OCI-LY3 (cell line): ENCODE results near the gene HYCC1.

Source experiments
- H2AFZ ChIP-seq: fragments of 200-600, 300-600 bp; shearing (Covaris generic); 2 replicates; pipeline ENCODE4 v1.6.0; 2014; ENCODE audit warnings: antibody characterized with exemption, low read depth, low read length
- H3K27ac ChIP-seq: fragments of 200-600, 300-600 bp; sonication (generic); 2 replicates; pipeline ENCODE4 v1.5.1; 2014; ENCODE audit warnings: mild to moderate bottlenecking, low read length, moderate library complexity, mixed read lengths
- H3K27me3 ChIP-seq: fragments of 200-600, 300-600 bp; sonication (generic); 2 replicates; pipeline ENCODE4 v1.6.1; 2014; ENCODE audit warnings: low read depth, low read length, mixed read lengths
- H3K36me3 ChIP-seq: fragments of 200-600, 300-600 bp; sonication (generic); replicated peaks from 2 replicates; pipeline ENCODE3; 2014; ENCODE audit warnings: low read depth, low read length, mixed read lengths
- H3K4me1 ChIP-seq: fragments of 300-600, 200-600 bp; sonication (generic); 2 replicates; pipeline ENCODE4 v1.6.1; 2014; ENCODE audit warnings: low read length, mixed read lengths
- H3K4me2 ChIP-seq: fragments of 200-600, 300-600 bp; sonication (generic); 2 replicates; pipeline ENCODE4 v1.6.1; 2014; ENCODE audit warnings: low read length, mixed read lengths
- H3K4me3 ChIP-seq: fragments of 300-600, 200-600 bp; sonication (generic); 2 replicates; pipeline ENCODE4 v1.5.1; 2014; ENCODE audit warnings: antibody characterized with exemption, mild to moderate bottlenecking, low read length, moderate library complexity
- H3K79me2 ChIP-seq: fragments of 300-600, 200-600 bp; shearing (Covaris generic); 2 replicates; pipeline ENCODE4 v1.6.1; 2014; ENCODE audit warnings: mild to moderate bottlenecking, low read length, mixed read lengths
- H3K9ac ChIP-seq: fragments of 300-600, 200-600 bp; shearing (Covaris generic); 2 replicates; pipeline ENCODE4 v1.6.0; 2014; ENCODE audit warnings: mild to moderate bottlenecking, low read length, moderate library complexity
- H3K9me3 ChIP-seq: fragments of 200-600, 300-600 bp; shearing (Covaris generic); 2 replicates; pipeline ENCODE4 v1.6.1; 2014; ENCODE audit warnings: low read length, mixed read lengths; ENCODE audit not compliant: insufficient read depth
- H4K20me1 ChIP-seq: fragments of 200-600, 300-600 bp; sonication (generic); 2 replicates; pipeline ENCODE4 v1.6.1; 2016; ENCODE audit warnings: low read length, mixed read lengths; ENCODE audit not compliant: insufficient read depth
- CTCF ChIP-seq: fragments of 200-600, 300-600 bp; sonication (generic); IDR thresholded peaks from 2 replicates; pipeline ENCODE4 v1.5.1; 2014; ENCODE audit warnings: antibody characterized with exemption, low read length, low read depth
- EZH2phosphoT487 ChIP-seq: fragments of 200-600 bp; shearing (Covaris generic); IDR thresholded peaks from 2 replicates; pipeline ENCODE4 v1.6.1; 2018; ENCODE audit warnings: antibody characterized with exemption, mixed run types, low read depth

Gene HYCC1

GRCh38 chr7:23002698-23003097, 11.2 kb downstream of the HYCC1 start:
- Histone ChIP-seq H3K9ac (no peak overlapping the region), H3K4me1 (no peaks in the 10 kb centered on the region), H3K27me3 (no peaks in the 10 kb centered on the region), H3K79me2 (peaks cover 6% of the 10 kb centered on the region; the same call in 1 of the 2 replicates), H3K4me3 (no peak overlapping the region), H3K36me3 (no peaks in the 10 kb centered on the region), H3K27ac (no peak overlapping the region), H2AFZ (no peak overlapping the region), H3K9me3 (no peaks in the 10 kb centered on the region), H3K4me2 (no peak overlapping the region), H4K20me1 (no peaks in the 10 kb centered on the region)
- TF ChIP-seq CTCF, result no peak
- no peak for TF ChIP-seq EZH2phosphoT487

GRCh38 chr7:23001610-23002009, 12.3 kb downstream of the HYCC1 start:
- Histone ChIP-seq H3K27ac (no peak overlapping the region), H3K9me3 (no peaks in the 10 kb centered on the region), H3K4me3 (no peak overlapping the region), H3K27me3 (no peaks in the 10 kb centered on the region), H2AFZ (no peak overlapping the region), H3K79me2 (peaks cover 6% of the 10 kb centered on the region; the same call in 1 of the 2 replicates), H3K9ac (no peak overlapping the region), H3K36me3 (no peaks in the 10 kb centered on the region), H3K4me1 (no peaks in the 10 kb centered on the region), H4K20me1 (no peaks in the 10 kb centered on the region), H3K4me2 (no peak overlapping the region)
- TF ChIP-seq EZH2phosphoT487 (no peak), CTCF (no peak)

GRCh38 chr7:23000597-23001360, 13.2 kb downstream of the HYCC1 start:
- H3K27me3 ChIP-seq, result no peaks in the 10 kb centered on the region
- H3K4me3 ChIP-seq, result no peak overlapping the region
- H3K27ac ChIP-seq, result no peak overlapping the region
- no peak overlapping the region for H3K4me2 ChIP-seq
- H3K36me3 ChIP-seq, result no peaks in the 10 kb centered on the region
- H3K4me1 ChIP-seq, result no peaks in the 10 kb centered on the region
- H3K79me2 ChIP-seq, result peaks cover 6% of the 10 kb centered on the region; the same call in 1 of the 2 replicates
- TF ChIP-seq EZH2phosphoT487 (no peak), CTCF (no peak)
- no peaks in the 10 kb centered on the region for H4K20me1 ChIP-seq
- no peak overlapping the region for H2AFZ ChIP-seq
- H3K9me3 ChIP-seq, result no peaks in the 10 kb centered on the region
- H3K9ac ChIP-seq, result no peak overlapping the region

GRCh38 chr7:22998519-22998896, 15.4 kb downstream of the HYCC1 start:
- Histone ChIP-seq H3K27ac (no peak overlapping the region), H3K4me2 (no peak overlapping the region), H4K20me1 (no peaks in the 10 kb centered on the region), H3K9ac (no peak overlapping the region), H2AFZ (no peak overlapping the region), H3K79me2 (peaks cover 6% of the 10 kb centered on the region; the same call in 1 of the 2 replicates), H3K36me3 (no peaks in the 10 kb centered on the region), H3K9me3 (no peaks in the 10 kb centered on the region), H3K4me1 (peaks cover 3% of the 10 kb centered on the region), H3K4me3 (no peak overlapping the region), H3K27me3 (no peaks in the 10 kb centered on the region)
- TF ChIP-seq EZH2phosphoT487 (no peak), CTCF (no peak)
